NCI-H524 treated with DMSO at 0.1 percent for 48 hours (cell line): Measurements from ENCODE around the gene HDAC9.

Source experiments
- DNase-seq: peaks from one replicate; lab custom pipeline; 2025; lab: John Stamatoyannopoulos, UW

Gene HDAC9

DNA sequence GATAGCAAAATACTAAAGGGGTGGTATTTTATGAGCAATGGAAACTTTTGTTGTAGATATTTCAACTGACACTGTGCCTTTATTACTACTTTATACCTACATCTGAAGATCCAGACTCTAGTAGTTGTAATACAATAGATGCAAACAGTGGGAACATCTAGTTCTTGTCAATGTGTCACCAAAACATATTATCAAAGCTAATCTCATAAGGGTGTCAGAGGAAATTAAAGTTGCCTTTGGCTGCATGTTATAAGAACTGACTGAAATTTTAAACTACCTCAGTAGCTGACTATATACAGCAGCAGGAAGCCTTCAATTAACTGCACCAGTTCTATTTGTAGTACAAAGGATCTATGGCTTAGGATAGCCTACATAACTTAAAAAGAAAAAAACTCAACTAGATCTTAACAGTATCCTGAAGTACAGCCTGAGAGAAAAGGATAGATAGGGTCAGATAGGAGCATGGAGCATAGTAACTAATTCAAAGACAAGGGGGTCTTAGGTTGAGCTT, 30.9 kb downstream of the HDAC9 start:
- DNase-seq, result no peak

- DNase-seq, result no peak
Measured at GRCh38 chr7:18529239-18529638, 33.7 kb downstream of the HDAC9 start.

DNA sequence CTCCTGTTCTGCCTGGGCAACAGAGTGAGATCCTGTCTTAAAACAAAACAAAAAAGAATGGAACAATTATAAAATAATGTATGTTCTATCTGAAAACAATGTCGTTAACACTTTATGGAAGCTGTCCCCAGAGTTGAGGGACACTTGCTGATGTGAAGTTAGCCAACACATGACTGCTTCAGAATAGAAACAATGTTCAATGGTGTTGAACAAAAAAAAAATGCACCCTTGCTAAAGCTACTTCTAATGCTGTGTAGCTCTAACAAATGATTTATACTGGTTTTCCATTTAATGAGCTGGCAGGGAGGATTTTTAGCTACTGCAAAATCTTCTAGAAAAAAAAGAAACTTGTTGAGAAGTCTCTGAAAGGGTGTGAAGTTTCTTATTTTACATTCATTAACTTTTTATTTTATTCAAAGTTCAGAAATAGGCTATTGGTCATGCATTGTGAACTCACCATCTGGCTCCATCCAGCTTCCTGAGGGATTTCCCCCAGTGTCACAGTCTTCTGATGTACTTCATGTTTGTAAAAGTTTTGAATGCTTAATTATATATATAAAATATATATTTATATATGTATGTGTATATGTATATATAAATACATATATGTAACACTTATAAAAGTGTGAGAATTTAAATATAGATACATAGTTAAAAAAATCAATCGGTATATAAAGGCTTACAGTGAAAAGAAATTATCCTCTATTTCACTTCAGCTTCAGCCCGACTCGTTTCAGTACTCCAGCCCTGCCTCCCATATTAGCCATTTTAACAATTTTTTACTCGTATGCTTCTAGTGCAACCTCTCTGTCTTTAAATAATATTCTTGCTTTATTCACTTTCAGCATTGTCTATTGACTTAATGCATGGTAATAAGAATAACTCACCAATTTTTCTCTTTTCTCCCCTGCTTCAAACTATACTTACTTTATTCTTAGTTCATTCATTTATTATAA, 35.0 kb downstream of the HDAC9 start:
- no peak for DNase-seq

- no peak for DNase-seq
Measured at GRCh38 chr7:18531539-18531938, 36.0 kb downstream of the HDAC9 start.

DNA sequence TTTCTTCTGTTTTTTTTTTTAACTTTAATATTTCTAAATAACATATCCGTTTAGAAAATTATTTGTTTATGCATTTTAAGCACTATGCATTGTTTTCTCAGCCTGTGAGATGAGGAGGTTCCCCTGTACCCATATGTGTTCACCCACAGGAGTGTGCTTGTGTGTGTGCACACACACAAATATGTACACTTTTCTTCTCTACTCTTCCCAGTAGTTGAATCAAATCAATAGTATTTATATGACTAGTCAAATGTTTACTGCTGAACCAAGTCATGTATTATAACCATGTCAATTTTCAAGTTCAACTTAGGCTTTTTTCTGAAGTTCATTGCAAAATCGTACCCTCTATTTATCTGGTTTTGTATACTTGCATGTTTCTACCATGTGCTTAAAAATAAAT, 37.3 kb downstream of the HDAC9 start:
- DNase-seq, result no peak

DNA sequence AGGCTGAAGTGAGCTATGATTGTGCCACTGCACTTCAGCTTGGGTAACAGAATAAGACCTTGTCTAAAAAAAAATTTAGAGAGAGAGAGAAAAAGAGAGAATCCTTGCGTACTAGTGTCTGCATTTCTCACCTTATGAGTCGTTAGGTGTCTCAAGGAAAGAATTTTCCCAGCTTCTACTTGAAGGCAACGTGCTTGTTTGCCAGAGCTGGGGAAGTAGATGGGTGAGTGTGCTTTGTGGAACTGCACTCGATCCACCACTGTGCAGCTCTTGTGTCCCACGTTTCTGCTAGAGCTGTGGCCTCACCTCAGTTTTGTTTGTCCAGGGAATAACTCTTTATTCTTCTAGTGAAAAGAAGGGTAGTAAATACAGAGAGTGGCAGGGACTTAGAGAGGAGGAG, 38.9 kb downstream of the HDAC9 start:
- no peak for DNase-seq

- DNase-seq, result no peak
Measured at GRCh38 chr7:18535810-18536415, 40.4 kb downstream of the HDAC9 start.

DNA sequence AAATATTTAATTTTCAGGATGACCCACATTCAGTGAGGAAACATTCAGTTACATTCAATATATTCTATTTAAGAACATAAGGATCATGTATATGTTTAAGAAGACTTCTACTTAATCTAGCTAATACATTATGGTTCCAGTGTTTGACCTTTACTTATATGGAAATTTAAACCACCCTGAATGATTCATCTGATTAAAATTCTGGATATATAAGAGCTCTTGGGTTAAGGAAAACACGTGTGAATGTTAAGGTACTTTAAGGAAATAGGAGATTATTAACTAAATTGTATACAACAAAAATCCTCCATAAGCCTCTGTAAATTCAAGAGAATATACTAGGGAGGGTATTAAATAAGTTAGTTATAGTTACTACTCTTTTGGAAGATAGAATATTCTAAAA, 40.9 kb downstream of the HDAC9 start:
- no peak for DNase-seq

DNA sequence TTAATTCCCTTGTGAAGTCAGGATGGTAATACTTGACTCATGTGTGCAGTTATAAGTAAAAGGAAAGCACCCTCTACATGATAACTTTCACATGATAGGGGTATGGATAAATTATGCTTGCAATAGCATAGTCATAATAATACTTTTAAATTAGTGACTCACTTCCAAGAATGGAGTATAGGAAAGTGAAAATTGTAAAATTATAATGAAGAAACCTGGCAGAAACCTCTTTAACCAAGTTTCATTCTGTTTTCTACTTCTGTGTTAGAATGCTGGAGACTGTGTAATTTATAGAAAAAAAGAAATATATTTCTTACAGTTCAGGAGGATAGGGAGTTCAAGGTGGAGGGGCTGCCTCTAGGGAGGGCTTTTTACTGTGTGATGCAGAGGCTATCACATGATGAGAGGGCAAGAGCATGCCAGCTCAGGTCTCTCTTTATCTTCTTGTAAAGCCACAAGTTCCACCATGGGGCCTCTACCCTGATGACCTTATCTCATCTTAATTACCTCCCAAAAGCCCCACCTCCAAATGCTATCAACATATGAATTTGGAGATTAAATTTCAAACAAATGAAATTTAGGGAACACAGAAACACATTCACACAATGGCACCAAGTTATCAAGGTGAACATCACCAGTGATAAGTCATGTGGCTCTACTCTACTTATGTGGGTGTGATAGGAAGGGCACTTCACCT, 43.2 kb downstream of the HDAC9 start:
- DNase-seq, result no peak

DNA sequence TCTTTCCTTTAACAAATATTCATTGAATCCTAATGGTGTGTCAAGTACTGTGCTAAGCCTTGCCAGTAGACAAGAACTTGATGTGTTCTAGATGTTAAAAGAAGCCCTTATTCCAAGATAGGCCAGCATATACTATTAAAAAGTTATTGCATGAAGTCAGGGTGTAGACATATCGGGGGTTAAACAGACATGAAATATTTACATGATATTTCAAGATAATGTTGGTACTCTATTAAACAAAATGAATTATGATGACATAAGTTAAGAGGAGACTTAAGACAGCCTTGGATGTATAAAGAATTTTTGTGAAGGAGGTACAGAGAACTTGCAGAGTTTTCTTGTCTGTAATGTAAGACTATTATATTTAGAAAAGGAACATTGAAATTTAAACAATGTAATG, 44.8 kb downstream of the HDAC9 start:
- no peak for DNase-seq

- DNase-seq, result no peak
Measured at GRCh38 chr7:18541181-18541870, 45.8 kb downstream of the HDAC9 start.

GRCh38 chr7:18541871-18542212, 46.3 kb downstream of the HDAC9 start:
- DNase-seq, result no peak

DNA sequence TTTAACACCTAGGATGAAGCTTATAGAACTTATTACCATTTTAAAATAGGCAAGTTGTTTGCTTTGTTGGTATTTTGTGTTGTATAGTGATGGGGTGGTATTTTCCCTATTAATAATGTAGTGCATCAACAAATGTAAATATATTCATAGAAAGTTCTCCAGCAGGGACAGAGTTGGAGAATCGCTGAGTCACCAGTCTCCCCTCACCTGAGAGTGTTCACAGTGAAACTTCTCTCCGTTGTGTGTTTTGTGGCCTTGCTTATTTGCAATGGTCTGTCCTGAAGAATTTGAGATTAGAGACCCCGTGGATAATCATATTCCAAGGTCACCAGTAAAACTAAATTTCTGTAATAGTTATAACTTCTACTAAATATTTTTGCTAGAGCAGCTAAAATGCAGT, 51.0 kb downstream of the HDAC9 start:
- DNase-seq, result no peak

DNA sequence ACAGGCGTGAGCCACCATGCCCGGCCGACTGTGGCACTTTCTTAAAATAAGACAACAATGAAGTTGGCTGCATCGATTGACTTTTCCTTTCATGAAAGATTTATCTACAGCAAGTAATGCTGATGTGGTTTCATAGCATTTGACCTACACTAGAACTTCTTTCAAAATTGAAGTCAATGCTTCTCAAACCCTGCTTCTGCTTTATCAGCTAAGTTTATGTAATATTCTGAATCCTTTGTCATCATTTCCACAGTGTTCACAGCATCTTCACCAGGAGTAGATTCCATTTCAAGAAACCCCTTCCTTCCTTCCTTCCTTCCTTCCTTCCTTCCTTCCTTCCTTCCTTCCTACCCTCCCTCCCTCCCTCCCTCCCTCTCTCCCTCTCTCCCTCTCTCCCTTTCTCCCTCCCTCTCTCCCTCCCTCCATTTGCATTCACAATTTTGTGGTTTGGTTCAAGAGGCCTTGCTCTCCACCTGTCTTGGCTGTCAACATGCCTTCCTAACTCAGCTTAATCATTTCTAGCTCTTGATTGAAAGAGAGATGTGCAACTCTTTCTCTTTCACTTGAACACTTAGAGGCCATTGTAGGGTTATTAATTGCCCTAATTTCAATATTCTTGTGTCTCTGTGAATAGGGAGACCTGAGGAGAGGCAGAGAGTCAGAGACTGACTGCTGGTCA, 52.1 kb downstream of the HDAC9 start:
- no peak for DNase-seq

DNA sequence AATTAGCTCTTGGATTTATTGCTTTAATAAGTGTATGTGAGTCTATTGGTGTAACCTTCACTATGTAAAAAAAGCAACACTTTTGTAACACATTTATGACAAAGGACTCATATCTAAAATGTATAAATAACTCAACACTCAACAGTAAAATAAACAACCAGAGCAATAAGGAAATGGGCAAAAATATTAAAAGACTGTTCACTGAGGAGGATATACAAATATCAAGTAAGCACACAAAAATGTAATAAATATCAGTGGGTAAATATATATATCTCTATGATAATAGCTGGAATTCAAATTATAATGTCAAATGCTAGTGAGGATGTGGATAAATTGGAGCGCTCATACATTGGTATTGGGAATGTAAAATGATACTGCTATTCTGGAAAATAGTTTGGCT, 53.0 kb downstream of the HDAC9 start:
- DNase-seq, result no peak

DNA sequence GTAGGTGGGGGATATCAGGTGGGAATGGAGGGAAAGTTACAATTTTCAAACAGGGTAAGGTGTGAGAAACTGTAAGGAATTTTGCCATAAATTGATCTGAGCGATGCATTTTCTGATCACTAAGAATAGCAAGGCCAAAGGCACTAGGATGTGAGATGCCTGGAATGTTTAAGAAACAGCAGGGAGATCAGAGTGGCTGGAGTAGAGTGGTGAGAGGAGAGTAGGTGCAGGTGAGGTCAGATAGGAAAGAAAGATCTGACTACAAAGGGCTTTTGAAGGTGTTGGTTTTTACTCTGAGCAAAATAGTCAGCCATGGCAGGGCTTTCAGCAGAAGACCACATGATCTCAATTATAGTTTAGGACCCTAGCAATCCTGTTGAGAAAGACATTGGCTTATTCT, 55.0 kb downstream of the HDAC9 start:
- no peak for DNase-seq

DNA sequence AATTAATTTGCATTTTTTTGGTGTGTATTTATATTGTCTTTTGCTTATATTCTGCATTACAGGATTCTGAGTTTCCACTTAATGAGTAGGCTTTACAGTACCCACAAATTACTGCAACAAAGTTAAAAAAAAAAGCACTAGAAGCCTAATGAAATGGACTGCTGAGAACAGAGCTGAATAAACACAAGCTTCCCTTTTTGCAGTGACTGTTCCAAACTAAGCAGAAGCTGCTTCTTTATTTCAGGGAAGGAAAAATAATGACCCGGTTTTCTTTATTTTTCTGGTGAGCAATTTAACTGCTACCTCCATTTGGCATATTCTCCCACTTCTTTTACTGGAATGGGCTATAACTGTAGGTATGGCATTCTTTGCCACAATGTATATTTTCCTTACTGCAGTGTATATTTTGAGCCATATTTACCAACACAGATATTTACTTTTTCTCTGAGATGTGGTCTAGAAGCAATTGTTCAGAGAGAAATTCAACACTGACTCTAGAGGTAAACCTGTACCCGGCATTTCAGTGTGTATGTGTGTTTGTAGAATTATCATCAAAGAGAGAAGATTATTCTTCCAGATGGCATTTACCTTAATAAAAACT, 56.9 kb downstream of the HDAC9 start:
- no peak for DNase-seq

- no peak for DNase-seq
Measured at GRCh38 chr7:18552943-18553604, 57.5 kb downstream of the HDAC9 start.

DNA sequence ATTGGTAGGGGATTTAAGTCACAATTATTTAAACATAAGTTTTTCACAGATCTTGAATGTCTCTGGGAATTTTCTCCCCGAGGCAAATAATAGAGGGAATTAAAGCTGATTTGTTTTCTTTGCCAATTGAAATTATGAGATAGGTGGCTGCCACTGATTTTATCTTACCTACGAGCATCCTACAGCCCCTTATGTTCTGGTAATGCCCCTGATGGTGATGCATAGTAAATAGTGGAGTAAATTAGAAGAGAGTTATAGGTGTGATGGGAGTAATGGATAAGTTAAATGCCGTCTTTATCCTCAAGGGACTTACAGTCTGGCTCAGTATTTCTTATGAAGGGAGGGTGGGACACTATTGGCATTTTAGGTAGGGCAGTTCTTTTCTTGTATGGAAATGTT, 58.1 kb downstream of the HDAC9 start:
- DNase-seq, result no peak

- no peak for DNase-seq
Measured at GRCh38 chr7:18555120-18555519, 59.6 kb downstream of the HDAC9 start.

DNA sequence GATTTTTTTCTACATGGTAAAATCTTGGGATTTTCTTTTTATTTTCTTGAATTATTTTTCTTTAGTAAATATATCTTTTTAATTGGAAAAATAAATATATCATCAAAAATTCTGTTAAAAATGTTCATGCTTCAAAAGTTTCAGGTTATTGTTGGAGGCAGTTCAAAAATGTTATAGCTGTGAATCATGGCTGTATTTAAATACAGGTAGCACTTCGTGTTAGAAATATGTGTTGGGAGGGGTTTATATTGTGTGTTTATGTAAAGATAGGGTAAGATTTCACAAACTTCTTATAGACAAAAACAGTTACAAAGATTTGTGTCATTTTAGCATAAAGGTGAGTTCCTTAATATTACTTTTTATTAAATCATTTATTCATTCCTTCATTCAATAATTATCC, 60.4 kb downstream of the HDAC9 start:
- DNase-seq, result no peak
